ENCODE results near the gene UNC5A. TPM values are rescaled to one million over a fixed set of nuclear protein-coding genes. Genes with fewer than 3 reads are reported as not detected.

Gene UNC5A
- total RNA-seq, 1 experiment from 2014 or later, result 10.1 TPM

GRCh38 chr5:176844281-176844680 is 33.9 kb downstream of the UNC5A start:
- ChIA-PET CTCF (no interaction called here), POLR2A (no interaction called here), RAD21 (ENCODE audit: low non-redundant PET in 1 of 2, low total read pairs in 2 of 2, uncharacterized antibody in 2 of 2, unreplicated experiment in 2 of 2) (no interaction called here)
- intact Hi-C loops (cut with micrococcal nuclease), result no loop called here
- Histone ChIP-seq H4K20me1 (ENCODE audit: insufficient read depth) (no peaks in the 10 kb centered on the region), H3K27ac (ENCODE audit: low read depth, low read length) (no peak overlapping the region), H3K36me3 (ENCODE audit: control insufficient read depth in 1 of 2, insufficient read depth in 2 of 2, low read length in 2 of 2) (no peaks in the 10 kb centered on the region), H3K4me1 (ENCODE audit: control insufficient read depth in 1 of 2, insufficient read depth in 2 of 2, low read length in 2 of 2) (no peaks in the 10 kb centered on the region), H3K9me2 (ENCODE audit: insufficient read depth) (no peaks in the 10 kb centered on the region), H2AFZ (ENCODE audit: low read depth, low read length, poor library complexity, severe bottlenecking) (no peak overlapping the region), H3K27me3 (ENCODE audit: insufficient read depth, low read length) (no peaks in the 10 kb centered on the region), H3K4me2 (ENCODE audit: low read length) (no peak overlapping the region), H3K9me3 (ENCODE audit: control insufficient read depth in 1 of 2, insufficient read depth in 1 of 2, low read depth in 1 of 2, low read length in 2 of 2) (no peaks in the 10 kb centered on the region), H3K79me2 (ENCODE audit: insufficient read depth, low read length) (no peaks in the 10 kb centered on the region), H3K9ac (ENCODE audit: low read length) (no peak overlapping the region), H3K4me3 (replicated peaks in 1 of 2; ENCODE audit: low read depth in 1 of 2, low read length in 2 of 2) (no peak overlapping the region)
- peak; percentile 41; the same call in 1 of the 2 replicates for ATAC-seq
- no TSS peak for BruUV-seq (replicated peaks)
- TF ChIP-seq ATF3 (IDR thresholded peaks at IDR 0.05) (no peak), POLR2A (IDR thresholded peaks at IDR 0.05; ENCODE audit: borderline replicate concordance, extremely low read depth, insufficient read depth, insufficient read length) (no peak), RAD21 (IDR thresholded peaks at IDR 0.05; ENCODE audit: low read depth) (no peak), POLR2AphosphoS5 (IDR thresholded peaks at IDR 0.05; ENCODE audit: low read depth, low read length) (no peak), EGR1 (IDR thresholded peaks at IDR 0.05; ENCODE audit: low read depth) (no peak), MAX (IDR thresholded peaks at IDR 0.05) (no peak), ELF1 (IDR thresholded peaks at IDR 0.05; ENCODE audit: borderline replicate concordance, low read depth) (no peak)
- no peak for DNase-seq (ENCODE audit: low read depth, low spot score)

GRCh38 chr5:176844706-176845391 is 34.5 kb downstream of the UNC5A start:
- Histone ChIP-seq H3K9ac (ENCODE audit: low read length) (no peak overlapping the region), H3K27ac (ENCODE audit: low read depth, low read length) (no peak overlapping the region), H3K4me2 (ENCODE audit: low read length) (no peak overlapping the region), H4K20me1 (ENCODE audit: insufficient read depth) (no peaks in the 10 kb centered on the region), H3K4me3 (replicated peaks in 1 of 2; ENCODE audit: low read depth in 1 of 2, low read length in 2 of 2) (no peak overlapping the region), H3K4me1 (ENCODE audit: control insufficient read depth in 1 of 2, insufficient read depth in 2 of 2, low read length in 2 of 2) (no peaks in the 10 kb centered on the region), H3K9me2 (ENCODE audit: insufficient read depth) (no peaks in the 10 kb centered on the region), H2AFZ (ENCODE audit: low read depth, low read length, poor library complexity, severe bottlenecking) (no peak overlapping the region), H3K27me3 (ENCODE audit: insufficient read depth, low read length) (no peaks in the 10 kb centered on the region), H3K79me2 (ENCODE audit: insufficient read depth, low read length) (no peaks in the 10 kb centered on the region), H3K9me3 (ENCODE audit: control insufficient read depth in 1 of 2, insufficient read depth in 1 of 2, low read depth in 1 of 2, low read length in 2 of 2) (no peaks in the 10 kb centered on the region), H3K36me3 (ENCODE audit: control insufficient read depth in 1 of 2, insufficient read depth in 2 of 2, low read length in 2 of 2) (no peaks in the 10 kb centered on the region)
- ChIA-PET POLR2A (no interaction called here), RAD21 (ENCODE audit: low non-redundant PET in 1 of 2, low total read pairs in 2 of 2, uncharacterized antibody in 2 of 2, unreplicated experiment in 2 of 2) (no interaction called here), CTCF (no interaction called here)
- ATAC-seq, result no peak
- intact Hi-C loops (cut with micrococcal nuclease), result no loop called here
- DNase-seq (ENCODE audit: low read depth, low spot score), result no peak
- TF ChIP-seq RAD21 (IDR thresholded peaks at IDR 0.05; ENCODE audit: low read depth) (no peak), EZH2phosphoT487 (IDR thresholded peaks at IDR 0.05; ENCODE audit: borderline replicate concordance) (no peak), REST (IDR thresholded peaks at IDR 0.05; ENCODE audit: low read depth) (no peak), ZNF274 (IDR thresholded peaks at IDR 0.05; ENCODE audit: low read depth, low read length) (no peak), SIN3A (IDR thresholded peaks at IDR 0.05; ENCODE audit: low read depth) (no peak), JUND (IDR thresholded peaks at IDR 0.05) (no peak), SRF (IDR thresholded peaks at IDR 0.05; ENCODE audit: low read depth) (no peak), POLR2A (IDR thresholded peaks at IDR 0.05; ENCODE audit: borderline replicate concordance, extremely low read depth, insufficient read depth, insufficient read length) (no peak), POLR2AphosphoS5 (IDR thresholded peaks at IDR 0.05; ENCODE audit: low read depth, low read length) (no peak), SP1 (IDR thresholded peaks at IDR 0.05; ENCODE audit: low read depth) (no peak), YY1 (IDR thresholded peaks at IDR 0.05; ENCODE audit: extremely low read depth, insufficient replicate concordance, low read depth, low read length) (no peak), EZH2 (IDR thresholded peaks at IDR 0.05) (no peak)
- BruUV-seq (replicated peaks), result no TSS peak
